ENCODE results near the gene MITF.
A peak's percentile ranks its signal among the peaks of the same experiment; 100 is the strongest.
"Not testable (repeated sequence)": the region's sequence is repeated elsewhere in the genome, so short reads cannot be mapped to it uniquely, and the experiment has no call there.

Gene MITF

GRCh38 chr3:69920009-69920408 lies 180.7 kb downstream of the MITF start:
- DNase-seq (ENCODE audit: low spot score) = not testable (repeated sequence)

- DNase-seq (ENCODE audit: low spot score) = no peak
Measured at GRCh38 chr3:69921651-69922050, 182.4 kb downstream of the MITF start.

GRCh38 chr3:69922521-69923000 lies 183.3 kb downstream of the MITF start:
- DNase-seq (ENCODE audit: low spot score) = no peak

DNA sequence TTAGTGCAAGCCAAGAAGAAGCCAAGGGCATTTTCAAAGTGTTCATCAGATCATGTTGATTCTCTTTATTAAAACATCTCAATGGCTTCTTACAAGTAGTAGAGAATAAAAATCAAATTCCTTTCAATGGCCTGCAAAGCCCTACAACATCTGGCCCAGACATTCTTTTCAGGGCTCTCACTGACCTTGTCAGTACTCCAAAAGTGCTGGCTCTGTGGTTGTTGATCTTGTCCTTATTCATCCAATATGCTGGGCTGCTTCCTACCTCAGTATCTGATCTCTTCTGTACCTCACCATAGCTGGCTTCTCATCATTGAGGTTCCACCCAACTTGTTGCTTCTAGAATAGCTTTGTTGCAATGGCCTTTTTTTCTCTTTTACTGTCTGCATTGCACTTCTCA lies 186.2 kb downstream of the MITF start:
- DNase-seq (ENCODE audit: low spot score) = no peak

- DNase-seq (ENCODE audit: low spot score) = no peak
Measured at GRCh38 chr3:69926385-69926784, 187.1 kb downstream of the MITF start.

- no peak for DNase-seq (ENCODE audit: low spot score)
Measured at GRCh38 chr3:69927571-69927970, 188.3 kb downstream of the MITF start.

DNA sequence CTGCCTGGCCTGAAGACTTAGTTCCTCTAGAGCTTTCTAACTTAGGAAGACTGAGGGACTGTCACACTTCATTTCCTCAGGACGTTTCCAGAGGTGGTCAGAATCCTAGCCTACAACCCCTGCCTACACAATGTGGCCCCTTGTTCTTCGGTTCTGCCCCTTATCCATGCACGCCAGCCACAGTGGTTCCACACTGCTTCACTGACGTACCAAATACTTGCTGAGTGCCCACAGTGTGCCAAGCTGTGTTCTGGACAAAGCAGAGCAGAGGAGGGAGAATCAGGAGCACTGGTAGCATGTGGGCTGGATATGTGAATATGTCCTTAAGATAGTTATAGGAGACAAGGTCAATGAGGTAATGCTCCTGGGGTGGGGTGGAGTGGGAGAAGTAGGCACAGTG lies 189.8 kb downstream of the MITF start:
- DNase-seq (ENCODE audit: low spot score) = no peak

DNA sequence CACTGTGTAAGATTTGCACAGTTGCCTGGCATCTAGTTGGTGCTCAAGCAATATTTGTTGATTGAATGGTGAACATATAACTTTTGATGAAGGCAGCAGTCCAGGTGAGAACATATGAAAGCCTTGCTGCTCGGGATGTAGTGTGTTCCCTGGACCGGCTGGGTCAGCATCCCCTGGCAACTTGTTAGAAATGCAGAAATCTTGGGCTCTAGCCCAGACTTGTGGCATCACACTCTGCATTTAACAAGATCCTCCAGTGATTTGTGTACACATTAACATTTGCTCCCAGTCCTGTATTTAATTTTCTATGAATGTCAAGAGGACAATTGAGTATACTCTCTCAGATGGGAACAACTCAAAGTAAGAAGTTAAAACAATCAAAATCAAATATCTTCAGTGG lies 191.3 kb downstream of the MITF start:
- no peak for DNase-seq (ENCODE audit: low spot score)

GRCh38 chr3:69932087-69932486 lies 192.8 kb downstream of the MITF start:
- DNase-seq (ENCODE audit: low spot score) = no peak

GRCh38 chr3:69932501-69932900 lies 193.2 kb downstream of the MITF start:
- DNase-seq (ENCODE audit: low spot score) = no peak

DNA sequence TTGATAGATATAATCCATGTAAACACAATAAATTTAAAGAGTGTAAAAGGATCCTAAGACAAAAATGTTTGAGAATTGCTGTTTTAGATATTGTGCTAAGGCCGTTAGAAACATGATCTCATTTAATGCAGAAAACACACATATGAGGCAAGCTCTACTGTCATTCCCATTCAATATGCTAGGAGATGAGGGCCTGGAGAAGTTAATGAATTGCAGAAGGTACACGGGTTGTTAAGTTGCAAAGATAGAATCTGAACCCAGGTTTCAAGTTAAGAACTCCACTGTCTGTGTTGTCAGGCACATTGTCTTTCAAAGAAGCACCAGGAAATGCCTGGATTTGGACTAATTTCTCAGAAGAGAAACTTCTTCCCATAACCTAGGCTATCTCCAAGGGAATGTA lies 195.1 kb downstream of the MITF start:
- no peak for DNase-seq (ENCODE audit: low spot score)

- DNase-seq (ENCODE audit: low spot score) = no peak
Measured at GRCh38 chr3:69936266-69936665, 197.0 kb downstream of the MITF start.

DNA sequence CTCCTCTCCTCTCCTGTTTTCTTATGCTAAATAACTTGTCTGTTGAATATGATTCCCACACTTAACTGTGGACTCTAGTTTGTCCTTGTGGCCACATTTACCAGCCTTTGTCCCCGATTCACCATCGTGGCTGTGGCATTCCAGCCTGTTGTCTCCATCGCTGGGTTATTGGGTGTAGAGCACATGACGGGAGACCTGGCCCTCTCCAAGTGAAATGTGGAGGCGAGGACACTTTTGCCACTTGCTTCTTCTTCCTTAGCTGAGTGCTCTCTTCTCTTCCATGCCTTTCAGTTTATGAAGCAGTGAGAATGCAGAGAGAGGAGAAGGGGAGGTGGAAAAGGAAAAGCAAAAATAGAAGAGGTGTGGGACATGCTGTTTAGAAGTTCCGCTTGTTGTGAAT lies 198.8 kb downstream of the MITF start:
- no peak for DNase-seq (ENCODE audit: low spot score)

- DNase-seq (ENCODE audit: low spot score) = no peak
Measured at GRCh38 chr3:69938931-69939330, 199.7 kb downstream of the MITF start.

GRCh38 chr3:69941037-69941436 lies 201.8 kb downstream of the MITF start:
- DNase-seq (ENCODE audit: low spot score) = no peak

DNA sequence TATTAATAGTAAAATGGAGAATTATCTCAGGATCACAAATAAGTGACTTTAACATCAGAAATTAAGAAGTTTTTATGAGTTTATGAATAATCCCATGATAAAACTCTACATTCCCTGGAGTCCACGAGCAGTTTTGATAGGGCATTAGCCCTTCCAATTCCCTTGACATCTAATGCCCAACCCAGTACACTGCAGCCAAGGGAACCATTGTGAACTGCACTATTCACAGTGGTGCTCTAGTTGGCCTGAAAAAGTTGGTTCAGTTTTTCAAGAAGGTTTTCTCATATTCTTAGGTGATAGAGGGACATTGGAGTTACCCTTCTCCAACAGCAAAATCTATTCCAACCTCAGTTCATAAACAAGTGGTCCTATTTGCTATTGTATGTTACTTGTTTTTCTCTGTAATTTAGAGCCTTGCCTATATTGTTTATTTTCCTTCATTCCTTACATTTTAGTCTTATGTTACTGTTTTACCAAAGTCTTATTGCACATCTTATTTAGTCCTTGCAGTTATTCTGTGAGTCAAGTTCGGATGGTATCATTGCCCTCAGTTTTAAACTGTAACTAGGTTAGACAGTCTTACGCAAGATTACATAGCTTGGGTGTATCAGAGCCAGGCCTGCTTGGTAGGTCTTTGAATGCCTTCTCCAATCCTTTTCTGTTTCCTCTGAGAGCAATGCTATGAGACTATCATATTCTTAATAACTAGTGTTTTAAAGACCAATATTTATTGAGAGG lies 202.3 kb downstream of the MITF start:
- DNase-seq (ENCODE audit: low spot score) = no peak

DNA sequence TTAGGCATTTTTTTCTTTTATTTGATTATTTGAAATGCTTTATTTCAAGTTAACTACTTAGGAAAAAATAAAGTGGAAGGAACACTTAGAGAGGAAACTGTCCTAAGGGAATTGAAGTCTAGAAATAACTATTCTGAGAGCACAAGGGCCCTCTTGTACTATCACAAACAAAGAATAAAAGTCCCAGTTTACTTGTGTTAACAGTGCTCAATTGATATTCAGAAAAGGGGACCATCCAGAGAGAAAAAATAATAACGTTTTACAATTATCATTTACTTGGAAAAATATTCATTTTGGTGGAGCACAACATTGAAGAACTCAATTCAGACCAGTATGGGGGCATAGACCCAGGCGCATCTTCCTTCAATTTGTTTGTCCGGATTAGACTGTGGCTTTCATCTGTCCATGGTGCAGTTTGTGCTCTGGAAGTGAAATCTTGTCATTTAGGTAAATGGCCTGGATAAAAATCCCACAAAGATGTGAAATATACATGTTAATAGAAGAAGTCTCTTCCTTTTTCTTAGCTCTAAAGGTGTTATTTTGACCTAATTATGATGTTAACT lies 205.7 kb downstream of the MITF start:
- DNase-seq (ENCODE audit: low spot score) = no peak

DNA sequence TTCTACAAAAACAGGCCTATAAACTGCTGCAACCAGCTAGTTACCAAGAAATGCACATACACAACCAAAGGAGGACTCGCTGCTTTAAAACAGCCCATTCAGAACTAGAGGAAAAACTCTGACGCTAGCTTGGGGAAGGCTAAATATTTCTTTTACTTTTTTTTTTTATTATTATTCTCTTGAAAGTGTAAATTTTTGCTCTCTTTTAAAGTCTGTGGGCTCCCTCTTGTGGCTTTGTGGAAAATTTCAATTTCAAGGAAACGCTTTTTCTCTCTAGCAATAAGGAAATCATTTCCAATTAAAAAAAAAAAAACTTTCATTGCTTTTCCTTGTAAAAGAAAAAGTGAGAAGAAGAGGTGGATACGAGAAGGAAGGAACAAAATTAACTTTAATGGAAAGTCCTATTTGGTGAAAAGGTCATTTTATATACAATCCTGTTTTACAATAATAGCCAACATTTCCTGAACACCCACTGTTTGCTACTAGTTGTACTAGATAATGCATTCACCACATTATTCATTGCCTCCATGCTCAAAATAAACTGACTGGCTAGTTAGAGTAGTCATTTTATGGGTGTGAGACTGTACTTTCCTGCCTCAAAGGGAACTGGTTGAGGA lies 209.1 kb downstream of the MITF start:
- DNase-seq (ENCODE audit: low spot score) = peak; percentile 11

- DNase-seq (ENCODE audit: low spot score) = no peak
Measured at GRCh38 chr3:69951616-69952015, 212.4 kb downstream of the MITF start.

DNA sequence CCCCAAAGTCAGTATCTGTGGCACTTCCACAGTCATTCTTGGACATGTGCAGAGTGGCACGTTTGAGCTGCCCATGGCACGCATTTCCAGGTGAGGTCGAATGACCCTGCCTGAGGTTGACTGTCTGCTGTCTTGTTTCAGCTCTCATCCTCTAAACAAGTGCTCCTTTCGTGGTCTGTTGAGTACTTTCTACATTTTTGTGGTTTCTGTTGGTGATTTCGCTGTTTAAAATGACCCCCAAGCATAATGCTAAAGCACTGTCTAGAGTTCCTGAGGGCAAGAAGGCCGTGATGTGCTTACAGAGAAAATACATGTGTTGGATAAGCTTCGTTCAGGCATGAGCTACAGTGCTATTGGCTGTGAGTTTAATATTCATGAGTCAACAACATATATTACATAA lies 220.3 kb downstream of the MITF start:
- DNase-seq (ENCODE audit: low spot score) = no peak

- no peak for DNase-seq (ENCODE audit: low spot score)
Measured at GRCh38 chr3:69961706-69962439, 222.6 kb downstream of the MITF start.

GRCh38 chr3:69963643-69964042 lies 224.4 kb downstream of the MITF start:
- DNase-seq (ENCODE audit: low spot score) = no peak

- no peak for DNase-seq (ENCODE audit: low spot score)
Measured at GRCh38 chr3:69967156-69967555, 227.9 kb downstream of the MITF start.

Data from activated CD4-positive, alpha-beta T cell treated with anti-CD3 and anti-CD28 coated beads, Interleukin-2, Interleukin-4, amounts not matched to agents 100 ng/mL and 50 ng/mL, durations not matched to agents 16 hours and 8 hours (primary cell).